ENCODE results near the gene CALN1.

The CALN1 gene

GRCh38 chr7:72037516-72037915 lies 374.6 kb downstream of the CALN1 start:
- no peak for TF ChIP-seq CTCF (IDR thresholded peaks at IDR 0.05; ENCODE audit: low read depth, low read length, missing control alignments)
- DNase-seq (ENCODE audit: extremely low read depth, low read depth): no peak
- no peak overlapping the region for H3K4me3 ChIP-seq (replicated peaks; ENCODE audit: low read depth, low read length)

- DNase-seq (ENCODE audit: extremely low read depth, low read depth): no peak
These were observed 376.9 kb downstream of the CALN1 start for GRCh38 chr7:72035266-72035665.

GRCh38 chr7:72032934-72033333 lies 379.2 kb downstream of the CALN1 start:
- no peak for DNase-seq (ENCODE audit: extremely low read depth, low read depth)
- no peak for TF ChIP-seq CTCF (IDR thresholded peaks at IDR 0.05; ENCODE audit: low read depth, low read length, missing control alignments)
- no peak overlapping the region for H3K4me3 ChIP-seq (replicated peaks; ENCODE audit: low read depth, low read length)

More at GRCh38 chr7:72035266-72035665, 376.9 kb downstream of the CALN1 start:
- no peak overlapping the region for H3K4me3 ChIP-seq (replicated peaks; ENCODE audit: low read depth, low read length)
- TF ChIP-seq CTCF (IDR thresholded peaks at IDR 0.05; ENCODE audit: low read depth, low read length, missing control alignments): no peak

GRCh38 chr7:72030994-72031667 lies 381.0 kb downstream of the CALN1 start:
- no peak overlapping the region for H3K4me3 ChIP-seq (replicated peaks; ENCODE audit: low read depth, low read length)
- no peak for DNase-seq (ENCODE audit: extremely low read depth, low read depth)
- no peak for TF ChIP-seq CTCF (IDR thresholded peaks at IDR 0.05; ENCODE audit: low read depth, low read length, missing control alignments)

- no peak for TF ChIP-seq CTCF (IDR thresholded peaks at IDR 0.05; ENCODE audit: low read depth, low read length, missing control alignments)
- H3K4me3 ChIP-seq (replicated peaks; ENCODE audit: low read depth, low read length): no peak overlapping the region
- no peak for DNase-seq (ENCODE audit: extremely low read depth, low read depth)
These were observed 383.9 kb downstream of the CALN1 start for GRCh38 chr7:72028267-72028666.

- H3K4me3 ChIP-seq (replicated peaks; ENCODE audit: low read depth, low read length): no peak overlapping the region
- no peak for TF ChIP-seq CTCF (IDR thresholded peaks at IDR 0.05; ENCODE audit: low read depth, low read length, missing control alignments)
- no peak for DNase-seq (ENCODE audit: extremely low read depth, low read depth)
These were observed 386.7 kb downstream of the CALN1 start for GRCh38 chr7:72025381-72025960.
